A549 (cell line): Measurements from ENCODE around the gene PRKCG. TPM values are rescaled to one million over a fixed set of nuclear protein-coding genes. Genes with fewer than 3 reads are reported as not detected.

ENCODE experiments used
- ATAC-seq, 2 experiments: fragments of 200-7000 bp in 1 of 2; fragments of >200 bp in 1 of 2; cut with Nextera tagmentation in 1 of 2; cut with Tn5 transposase in 1 of 2; 3 replicates each; pipeline versions ENCODE4 v1.8.0 to v1.9.1; 2018 to 2020; ENCODE audit warnings: mild to moderate bottlenecking in 1 of 2, moderate library complexity in 1 of 2
- CTCF ChIA-PET: fragments of 300-600 bp; sonication (Branson Sonifier 250); formaldehyde crosslinking; extraction: SDS; loops from one replicate; lab custom pipeline; 2021; ENCODE audit warnings: antibody characterized with exemption, inconsistent platforms; lab: Yijun Ruan, JAX
- POLR2A ChIA-PET: fragments of 350-600 bp; formaldehyde crosslinking; extraction: SDS; loops from one replicate; lab custom pipeline; 2021; ENCODE audit warnings: antibody characterized with exemption, inconsistent platforms; lab: Yijun Ruan, JAX
- DNase-seq, 2 experiments: peaks; one replicate each; pipeline versions ENCODE4 v3.0.0 to v3.0.0-alpha.2; 2011 to 2016; ENCODE audit warnings: low read depth in 1 of 2, low spot score in 1 of 2
- FAIRE-seq: peaks from 2 replicates; lab custom pipeline; 2011; peaks lifted over from hg19 to GRCh38; lab: Jason Lieb, UNC
- H3K27ac ChIP-seq, 2 experiments: fragments of >200 bp; sonication (Bioruptor Twin); formaldehyde crosslinking; 3 replicates each; pipeline ENCODE4 v1.5.1; 2016 to 2017
- H3K4me1 ChIP-seq: fragments of >200 bp; sonication (Bioruptor Twin); formaldehyde crosslinking; 3 replicates; pipeline ENCODE4 v1.6.1; 2016
- H3K4me2 ChIP-seq: fragments of >200 bp; sonication (Bioruptor Twin); formaldehyde crosslinking; 3 replicates; pipeline ENCODE4 v1.6.1; 2016
- H3K4me3 ChIP-seq: fragments of >200 bp; sonication (Bioruptor Twin); formaldehyde crosslinking; 3 replicates; pipeline ENCODE4 v1.5.1; 2016
- H3K9me3 ChIP-seq: fragments of >200 bp; sonication (Bioruptor Twin); formaldehyde crosslinking; 3 replicates; pipeline ENCODE4 v1.6.1; 2016
- CBX8 ChIP-seq: fragments of 200-600 bp; sonication (generic); IDR thresholded peaks from 2 replicates; pipeline ENCODE4 v1.6.1; 2016
- CEBPB ChIP-seq, 2 experiments: fragments of >200 bp in 1 of 2; sonication (Bioruptor Twin) in 1 of 2; formaldehyde crosslinking in 1 of 2; IDR thresholded peaks; 2 replicates each; pipeline ENCODE4 v1.6.1; 2012 to 2016
- CHD2 ChIP-seq: fragments of 150-350 bp; IDR thresholded peaks from 2 replicates; pipeline ENCODE4 v1.6.1; 2014; ENCODE audit warnings: low read length; ENCODE audit not compliant: partially characterized antibody
- EHF ChIP-seq: fragments of 250-450 bp; sonication (Bioruptor Pico); IDR thresholded peaks from 2 replicates; pipeline ENCODE4 v1.5.0; 2020; ENCODE audit warnings: mild to moderate bottlenecking
- EHMT2 ChIP-seq: fragments of 200-600 bp; sonication (generic); IDR thresholded peaks from 2 replicates; pipeline ENCODE4 v1.6.1; 2016; ENCODE audit warnings: antibody characterized with exemption, low read depth, mild to moderate bottlenecking, moderate library complexity
- FOSB ChIP-seq: fragments of 250-450 bp; sonication (Bioruptor Pico); IDR thresholded peaks from 2 replicates; pipeline ENCODE4 v1.5.0; 2020; ENCODE audit warnings: mild to moderate bottlenecking, moderate library complexity
- FOXS1 ChIP-seq: fragments of 250-450 bp; sonication (Bioruptor Pico); IDR thresholded peaks from 2 replicates; pipeline ENCODE4 v1.5.0; 2020; ENCODE audit warnings: mild to moderate bottlenecking, moderate library complexity
- HDAC2 ChIP-seq: fragments of 200-600 bp; sonication (generic); IDR thresholded peaks from 2 replicates; pipeline ENCODE4 v1.6.1; 2016
- HEYL ChIP-seq: fragments of 250-450 bp; sonication (Bioruptor Pico); IDR thresholded peaks from 2 replicates; pipeline ENCODE4 v1.8.0; 2021; ENCODE audit warnings: mild to moderate bottlenecking, moderate library complexity
- HMGXB4 ChIP-seq: fragments of 250-450 bp; sonication (Bioruptor Pico); IDR thresholded peaks from 2 replicates; pipeline ENCODE4 v1.5.0; 2021; ENCODE audit warnings: mild to moderate bottlenecking, moderate library complexity, borderline replicate concordance
- HOXA7 ChIP-seq: fragments of 250-450 bp; sonication (Bioruptor Pico); IDR thresholded peaks from 2 replicates; pipeline ENCODE4 v1.5.0; 2020; ENCODE audit warnings: mild to moderate bottlenecking, moderate library complexity
- HOXB13 ChIP-seq: fragments of 250-450 bp; sonication (Bioruptor Pico); IDR thresholded peaks from 2 replicates; pipeline ENCODE4 v1.5.0; 2020; ENCODE audit warnings: low read depth, mild to moderate bottlenecking, moderate library complexity
- JUN ChIP-seq, 2 experiments: fragments of >200 bp; sonication (Bioruptor Twin); formaldehyde crosslinking; IDR thresholded peaks; 2 replicates in 1 of 2; 3 replicates in 1 of 2; pipeline ENCODE4 v1.6.1; 2016 to 2017
- MAFK ChIP-seq: fragments of 450-650 bp; IDR thresholded peaks from 2 replicates; pipeline ENCODE4 v1.6.1; 2014; ENCODE audit not compliant: partially characterized antibody
- MAZ ChIP-seq: fragments of 150-350 bp; IDR thresholded peaks from 2 replicates; pipeline ENCODE4 v1.6.1; 2014; ENCODE audit warnings: antibody characterized with exemption, low read depth, low read length, borderline replicate concordance
- NFE2L2 ChIP-seq: fragments of 150-350 bp; conservative IDR thresholded peaks from 2 replicates; pipeline ENCODE4 v1.6.1; 2014; ENCODE audit warnings: low read length
- NPAS2 ChIP-seq: fragments of 250-450 bp; sonication (Bioruptor Pico); IDR thresholded peaks from 2 replicates; pipeline ENCODE4 v1.8.0; 2022; ENCODE audit warnings: mild to moderate bottlenecking, moderate library complexity, borderline replicate concordance
- NR3C1 ChIP-seq: fragments of >200 bp; sonication (Bioruptor Twin); formaldehyde crosslinking; IDR thresholded peaks from 3 replicates; pipeline ENCODE4 v1.6.1; 2017
- PHF8 ChIP-seq: fragments of 200-600 bp; sonication (generic); IDR thresholded peaks from 2 replicates; pipeline ENCODE4 v1.6.1; 2016; ENCODE audit warnings: low read depth, mild to moderate bottlenecking, antibody characterized with exemption, moderate library complexity, borderline replicate concordance
- POLR2A ChIP-seq: IDR thresholded peaks from 2 replicates; pipeline ENCODE4 v1.6.1; 2012; ENCODE audit warnings: mild to moderate bottlenecking, low read length
- POLR2AphosphoS2 ChIP-seq: conservative IDR thresholded peaks from 2 replicates; pipeline ENCODE4 v1.6.1; 2012; ENCODE audit warnings: low read length, improper control_type of control experiment, inconsistent platforms
- RAD21 ChIP-seq, 2 experiments: fragments of >200 bp in 1 of 2; sonication (Bioruptor Twin) in 1 of 2; formaldehyde crosslinking in 1 of 2; IDR thresholded peaks in 1 of 2; conservative IDR thresholded peaks in 1 of 2; 2 replicates in 1 of 2; 3 replicates in 1 of 2; pipeline ENCODE4 v1.6.1; 2012 to 2018; ENCODE audit warnings: inconsistent platforms in 1 of 2
- RARB ChIP-seq: fragments of 250-450 bp; sonication (Bioruptor Pico); IDR thresholded peaks from 2 replicates; pipeline ENCODE4 v1.8.0; 2021; ENCODE audit warnings: mild to moderate bottlenecking, moderate library complexity
- REST ChIP-seq: fragments of 200-600 bp; sonication (generic); IDR thresholded peaks from 2 replicates; pipeline ENCODE4 v1.6.1; 2016; ENCODE audit warnings: antibody characterized with exemption, mild to moderate bottlenecking, moderate library complexity
- RFX5 ChIP-seq: fragments of 450-650 bp; IDR thresholded peaks from 2 replicates; pipeline ENCODE4 v1.7.1; 2014; ENCODE audit warnings: antibody characterized with exemption, mild to moderate bottlenecking, moderate library complexity
- SMC3 ChIP-seq: fragments of >200 bp; sonication (Bioruptor Twin); formaldehyde crosslinking; IDR thresholded peaks from 3 replicates; pipeline ENCODE4 v1.6.1; 2018; ENCODE audit warnings: inconsistent platforms
- TFCP2L1 ChIP-seq: fragments of 250-450 bp; sonication (Bioruptor Pico); IDR thresholded peaks from 2 replicates; pipeline ENCODE4 v1.5.0; 2021; ENCODE audit warnings: mild to moderate bottlenecking
- TP53 ChIP-seq: fragments of 250-450 bp; sonication (Bioruptor Pico); IDR thresholded peaks from 2 replicates; pipeline ENCODE4 v1.5.0; 2021; ENCODE audit warnings: mild to moderate bottlenecking, moderate library complexity
- ZFP36 ChIP-seq: fragments of 450-650 bp; IDR thresholded peaks from 2 replicates; pipeline ENCODE4 v1.6.1; 2014; ENCODE audit warnings: borderline replicate concordance; ENCODE audit not compliant: partially characterized antibody
- ZNF302 ChIP-seq: fragments of 250-450 bp; sonication (Bioruptor Pico); IDR thresholded peaks from 2 replicates; pipeline ENCODE4 v1.9.0; 2021; ENCODE audit warnings: inconsistent platforms, mild to moderate bottlenecking, moderate library complexity
- ZSCAN20 ChIP-seq: fragments of 250-450 bp; sonication (Bioruptor Pico); IDR thresholded peaks from 2 replicates; pipeline ENCODE4 v1.8.0; 2022; ENCODE audit warnings: mild to moderate bottlenecking, moderate library complexity
- WGBS: methylation state at CpG from one replicate; pipeline ENCODE4 v1.1.6; 2017; ENCODE audit errors: missing lambda C conversion rate; 5-methylcytosine and 5-hydroxymethylcytosine counted together
- polyA minus RNA-seq: library from RNA; depleted of rRNA, polyadenylated mRNA; stranded (reverse); fragments of >200 nt; gene quantifications from 2 replicates; pipeline ENCODE4 v1.2.3, GENCODE V29; 2011; rRNA and poly(A)+ RNA removed
- polyA plus RNA-seq, 4 experiments: library from polyadenylated mRNA; depleted of rRNA in 3 of 4; stranded (reverse); fragments of >200 nt; fragmentation: RNase III in 1 of 4; extraction: RNeasy Plus Mini Kit Qiagen cat#74134 plus additional on column Dnase treatment in 1 of 4; gene quantifications; 2 replicates in 3 of 4; 3 replicates in 1 of 4; pipeline ENCODE4 v1.2.3, GENCODE V29; 2011 to 2017
- TF ChIP-seq, protein P1 (sequence below): fragments of >200 bp; sonication (Bioruptor Twin); formaldehyde crosslinking; IDR thresholded peaks from 3 replicates; pipeline ENCODE4 v1.6.1; 2016

The PRKCG gene
- polyA plus RNA-seq (2011; rRNA removed) (0.61 and 0.79 TPM in 2 replicates), polyA plus RNA-seq (2017; fragmentation: RNase III; extraction: RNeasy Plus Mini Kit Qiagen cat#74134 plus additional on column Dnase treatment) (0.81 to 0.96 TPM (median 0.81 TPM) in 3 replicates), polyA minus RNA-seq (1.5 and 2.6 TPM in 2 replicates)
- 1.2 and 1.3 TPM in 2 replicates for polyA plus RNA-seq (2012; cell fraction: cytosol; rRNA removed)
- 8.9 and 9.2 TPM in 2 replicates for polyA plus RNA-seq (2012; cell fraction: nucleus; rRNA removed)

DNA sequence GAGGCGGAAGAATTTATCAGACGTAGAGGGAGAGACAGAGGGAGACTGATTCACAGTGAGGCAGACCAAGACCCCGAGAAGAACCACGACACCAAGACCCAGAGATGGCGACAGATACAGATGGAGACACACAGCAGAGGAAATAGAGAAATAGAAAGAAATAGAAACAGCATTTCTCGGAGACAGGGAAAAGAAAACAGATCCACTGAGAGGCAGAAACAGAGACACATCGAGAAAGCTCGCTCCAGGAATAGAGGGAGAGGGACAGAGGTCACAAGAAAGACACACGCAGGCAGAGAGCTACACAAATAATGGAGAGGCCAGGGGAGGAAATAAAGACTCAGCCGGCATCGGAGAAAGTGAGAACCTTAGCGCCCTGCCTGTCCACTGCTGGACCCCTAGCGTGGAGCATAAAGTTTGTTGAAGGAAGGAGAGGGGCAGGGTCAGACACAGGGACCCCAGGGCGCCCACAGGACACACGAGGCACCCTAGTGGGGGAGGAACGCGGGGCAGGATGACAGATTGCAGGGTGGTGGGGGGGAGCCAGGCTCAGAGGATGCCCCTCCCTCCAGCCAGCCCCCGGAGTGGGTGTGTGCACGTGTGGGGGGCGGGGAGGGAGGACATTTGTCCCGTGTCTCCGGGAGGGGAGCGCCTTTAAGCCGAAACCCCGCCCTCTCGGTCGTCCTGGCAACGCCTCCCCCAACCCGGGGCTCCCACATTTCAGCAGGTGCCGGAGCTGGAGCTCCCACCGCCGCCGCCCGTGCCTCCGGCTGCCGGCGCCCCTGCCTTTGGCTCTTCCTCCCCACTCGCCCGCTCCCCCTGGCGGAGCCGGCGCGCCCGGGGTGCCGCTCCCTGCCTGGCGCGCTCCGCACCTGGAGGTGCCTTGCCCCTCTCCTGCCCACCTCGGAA, at the start of gene PRKCG:
TSS of gene PRKCG (plus strand) at position 716 of the 909 bp plus-strand sequence. CDS start 298 bp downstream, outside the sequence.
- CTCF ChIA-PET = interaction anchor here (0.7 to 11.6 kb wide), 22 partner anchors 9 to 156 kb away, joined by 3 to 88 read pairs (median 8); partner anchors contain the start of gene MYADM
- POLR2A ChIA-PET = interaction anchor here (1.4 kb wide), 1 partner anchor 14 kb away, joined by 10 read pairs; the partner anchor contains the start of gene MYADM
- peaks cover 21% of the 10 kb centered on the region for H3K4me1 ChIP-seq
- WGBS = 5% methylated on average over 37 of the region's 49 CpGs
- H3K27ac ChIP-seq = peak within 1 kb of the TSS; percentile 64 to 78
- peak within 1 kb of the TSS; percentile 51 for H3K4me3 ChIP-seq
- ATAC-seq = peak; percentile 24 to 33
- no peaks in the 10 kb centered on the region for H3K9me3 ChIP-seq
- no peak for FAIRE-seq
- DNase-seq = peak; percentile 70 to 75
- peak within 1 kb of the TSS; percentile 77 for H3K4me2 ChIP-seq
- no peak for TF ChIP-seq NFE2L2
- no peak for TF ChIP-seq ZSCAN20 (CRISPR knock-in tag)
- TF ChIP-seq ZFP36 = no peak
- no peak for TF ChIP-seq NR3C1
- TF ChIP-seq JUN (IDR thresholded peaks at IDR 0.05) = 0 out of 5 replicates have a peak, but pooled peaks of 1 of the 2 experiments have one; percentile 40
- no peak for TF ChIP-seq CBX8
- peak; percentile 81 for TF ChIP-seq SMC3
- no peak for TF ChIP-seq FOXS1
- no peak for TF ChIP-seq ZNF302 (CRISPR knock-in tag)
- TF ChIP-seq RARB (CRISPR knock-in tag) = no peak
- no peak for TF ChIP-seq HMGXB4 (CRISPR knock-in tag)
- TF ChIP-seq, protein P1, sequence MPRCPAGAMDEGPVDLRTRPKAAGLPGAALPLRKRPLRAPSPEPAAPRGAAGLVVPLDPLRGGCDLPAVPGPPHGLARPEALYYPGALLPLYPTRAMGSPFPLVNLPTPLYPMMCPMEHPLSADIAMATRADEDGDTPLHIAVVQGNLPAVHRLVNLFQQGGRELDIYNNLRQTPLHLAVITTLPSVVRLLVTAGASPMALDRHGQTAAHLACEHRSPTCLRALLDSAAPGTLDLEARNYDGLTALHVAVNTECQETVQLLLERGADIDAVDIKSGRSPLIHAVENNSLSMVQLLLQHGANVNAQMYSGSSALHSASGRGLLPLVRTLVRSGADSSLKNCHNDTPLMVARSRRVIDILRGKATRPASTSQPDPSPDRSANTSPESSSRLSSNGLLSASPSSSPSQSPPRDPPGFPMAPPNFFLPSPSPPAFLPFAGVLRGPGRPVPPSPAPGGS = no peak
- TF ChIP-seq CEBPB (IDR thresholded peaks at IDR 0.05) = no peak
- TF ChIP-seq TFCP2L1 (CRISPR knock-in tag) = no peak
- TF ChIP-seq HOXA7 (CRISPR knock-in tag) = no peak
- TF ChIP-seq TP53 (CRISPR knock-in tag) = no peak
- TF ChIP-seq RFX5 = no peak
- TF ChIP-seq EHMT2 = no peak
- no peak for TF ChIP-seq EHF (CRISPR knock-in tag)
- TF ChIP-seq HOXB13 (CRISPR knock-in tag) = no peak
- TF ChIP-seq NPAS2 (CRISPR knock-in tag) = no peak
- no peak for TF ChIP-seq REST
- TF ChIP-seq MAFK = no peak
- TF ChIP-seq CHD2 = no peak
- no peak for TF ChIP-seq HEYL (CRISPR knock-in tag)
- TF ChIP-seq POLR2AphosphoS2 = 0 out of 2 replicates have a peak, but pooled peaks have one; percentile 17
- peak in 1 of 2 experiments; percentile 66; a peak in 4 of 5 replicates for TF ChIP-seq RAD21 (conservative IDR thresholded peaks at IDR 0.05 in 1 of 2, IDR thresholded peaks at IDR 0.05 in 1 of 2)
- TF ChIP-seq POLR2A = no peak
- TF ChIP-seq HDAC2 = no peak
- TF ChIP-seq MAZ = no peak
- no peak for TF ChIP-seq FOSB (CRISPR knock-in tag)
- no peak for TF ChIP-seq PHF8
